HG03039 (cell line): ENCODE data around the gene DMD.

ENCODE experiments used
- ATAC-seq: cut with Tn5 transposase; IDR thresholded peaks from one replicate; pipeline ENCODE4 v1.9.1; 2021; ENCODE audit warnings: mild to moderate bottlenecking, moderate library complexity; ENCODE audit not compliant: unreplicated experiment

Gene DMD

DNA sequence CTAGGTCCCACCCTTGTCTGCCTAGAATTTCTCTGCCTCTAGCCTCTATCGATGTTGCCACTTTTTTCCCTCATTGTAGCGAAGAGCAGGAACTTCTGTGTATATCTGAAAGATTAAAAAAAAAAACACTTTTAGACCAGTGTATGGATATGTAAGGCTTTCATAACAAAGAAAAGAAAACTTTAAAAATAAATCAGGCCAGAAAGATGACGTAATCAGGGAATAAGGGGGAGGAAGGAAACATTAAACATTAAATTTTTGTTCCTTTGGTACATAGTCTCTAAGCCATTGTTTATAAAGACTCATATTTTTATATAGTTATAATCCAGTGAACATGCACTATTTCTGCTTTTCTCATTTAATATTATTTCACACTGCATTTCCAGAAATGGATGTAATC lies 2113.3 kb downstream of the DMD start:
- ATAC-seq, result no peak

DNA sequence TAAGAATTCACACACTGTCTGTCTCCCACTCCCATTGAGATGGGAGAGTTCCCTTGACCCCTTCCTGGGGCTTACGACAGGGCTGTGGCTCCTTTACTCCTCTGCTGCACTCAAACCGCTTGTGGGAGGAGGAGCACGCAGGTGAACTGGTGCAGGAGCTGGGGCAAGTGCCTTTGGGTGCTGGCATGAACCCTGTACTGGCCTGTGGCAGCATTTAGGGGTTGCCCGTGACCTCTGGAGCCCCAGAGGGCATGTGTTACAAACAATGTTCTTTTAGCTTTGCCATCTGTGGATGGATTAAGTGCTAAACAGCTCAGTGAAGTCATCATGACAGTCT lies 2117.7 kb downstream of the DMD start:
- no peak for ATAC-seq

DNA sequence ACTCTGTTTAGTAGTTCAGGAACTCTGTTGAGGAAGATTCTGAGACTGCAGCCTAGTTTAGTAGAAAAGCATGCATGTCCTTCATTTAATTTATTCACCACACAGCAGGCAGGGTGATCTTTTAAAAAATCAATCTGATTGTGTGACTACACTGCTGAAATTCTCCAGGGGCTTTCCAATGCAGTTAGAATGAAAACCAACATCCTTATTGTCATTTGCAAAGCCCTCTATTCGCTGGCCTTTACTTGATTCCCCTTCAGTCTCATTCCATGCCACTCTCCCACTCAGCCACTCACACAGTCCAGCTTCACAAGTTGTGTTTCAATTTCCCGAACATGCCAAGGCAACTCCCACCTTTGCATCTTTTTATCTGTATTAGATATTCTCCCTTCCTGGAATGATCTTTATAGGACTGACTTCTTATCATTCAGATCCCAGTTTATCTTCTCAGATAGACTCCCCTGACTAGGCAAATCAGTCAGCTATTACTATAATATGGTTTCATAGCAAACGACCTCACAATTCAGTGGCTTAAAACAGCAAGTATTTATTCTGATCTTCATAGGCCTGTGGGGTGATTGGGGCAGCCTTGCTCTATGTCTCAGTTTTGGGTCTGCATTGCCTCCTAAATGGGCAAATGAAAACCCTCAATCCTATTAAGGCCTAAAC lies 2118.2 kb downstream of the DMD start:
- no peak for ATAC-seq

DNA sequence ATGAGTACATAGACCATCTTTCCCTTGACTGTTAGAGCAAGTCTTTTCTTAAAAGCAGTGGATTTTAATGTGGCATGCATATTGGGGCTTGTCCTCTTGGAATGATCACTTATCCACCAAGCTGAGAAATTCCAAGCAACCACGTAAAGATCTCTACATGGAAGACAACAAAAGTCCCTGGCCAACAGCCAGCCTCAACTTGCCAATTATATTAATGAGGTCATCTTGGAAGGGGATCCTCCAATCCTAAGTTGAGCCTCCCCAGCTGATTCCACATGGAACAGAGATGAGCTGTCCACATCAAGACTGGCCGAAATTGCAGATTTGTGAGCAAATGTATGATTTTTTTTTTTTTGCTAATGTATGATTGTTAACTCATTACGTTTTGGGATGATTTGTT lies 2118.9 kb downstream of the DMD start:
- ATAC-seq, result no peak

DNA sequence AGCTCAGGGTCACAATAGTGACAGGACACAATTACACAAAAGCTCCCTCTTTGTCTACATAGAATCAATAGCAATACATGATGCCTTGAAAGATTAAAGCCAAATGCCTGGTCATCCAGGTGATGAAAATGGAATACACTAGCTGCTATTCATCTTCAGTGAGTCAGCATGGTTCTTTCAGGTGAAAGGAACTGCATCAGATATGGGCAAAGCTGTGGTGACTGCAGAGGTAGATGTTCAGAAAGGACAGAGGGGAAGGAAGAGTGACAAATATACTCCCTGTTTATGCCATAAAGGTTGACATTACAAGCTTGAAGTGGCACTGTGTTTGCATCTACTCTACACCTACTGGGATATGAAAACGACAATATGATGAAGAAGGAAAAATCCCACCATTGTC lies 2119.5 kb downstream of the DMD start:
- ATAC-seq, result no peak

DNA sequence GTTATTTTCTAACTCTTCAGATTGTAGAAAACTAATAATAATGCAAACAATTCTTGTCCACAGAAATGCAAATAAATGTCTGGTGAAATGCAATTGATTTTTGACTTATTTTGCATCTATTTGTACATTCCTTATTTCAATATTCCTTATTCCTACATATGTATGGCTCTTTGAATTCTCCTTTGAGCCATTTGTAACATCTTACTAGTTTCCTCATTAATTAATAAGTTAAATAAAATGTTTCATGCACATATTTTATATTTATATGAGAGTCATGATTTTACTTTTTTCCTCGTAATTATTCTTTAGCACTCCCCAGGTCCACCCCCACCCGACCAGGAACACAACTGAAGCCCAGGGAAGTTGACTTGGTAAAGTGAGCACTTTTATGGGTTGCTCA lies 2136.8 kb downstream of the DMD start:
- no peak for ATAC-seq

DNA sequence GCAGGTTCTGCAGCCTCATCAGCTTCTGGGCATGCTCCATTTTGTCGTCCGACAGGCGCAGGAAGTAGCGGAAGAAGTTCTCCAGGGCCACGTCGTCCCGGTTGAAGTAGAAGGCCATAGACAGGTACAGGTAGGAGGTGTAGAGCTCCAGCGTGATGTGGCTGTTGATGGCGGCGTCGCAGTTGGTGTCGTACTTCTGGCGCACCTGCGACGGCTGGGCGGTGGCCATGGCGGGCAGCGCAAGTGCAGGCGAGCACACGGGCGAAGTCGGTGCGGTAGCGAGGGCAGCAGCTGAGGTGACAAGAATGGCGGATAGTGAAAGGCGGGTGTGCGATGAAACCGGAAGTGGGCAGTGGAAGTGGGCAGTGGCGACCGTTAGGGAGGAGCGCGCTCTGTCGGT lies 2139.6 kb downstream of the DMD start, which contains the start of gene FTHL17:
Gene FTHL17 (minus strand): TSS at position 317 of the 400 bp plus-strand sequence. CDS start 88 bp downstream, at position 229.
- no peak for ATAC-seq

DNA sequence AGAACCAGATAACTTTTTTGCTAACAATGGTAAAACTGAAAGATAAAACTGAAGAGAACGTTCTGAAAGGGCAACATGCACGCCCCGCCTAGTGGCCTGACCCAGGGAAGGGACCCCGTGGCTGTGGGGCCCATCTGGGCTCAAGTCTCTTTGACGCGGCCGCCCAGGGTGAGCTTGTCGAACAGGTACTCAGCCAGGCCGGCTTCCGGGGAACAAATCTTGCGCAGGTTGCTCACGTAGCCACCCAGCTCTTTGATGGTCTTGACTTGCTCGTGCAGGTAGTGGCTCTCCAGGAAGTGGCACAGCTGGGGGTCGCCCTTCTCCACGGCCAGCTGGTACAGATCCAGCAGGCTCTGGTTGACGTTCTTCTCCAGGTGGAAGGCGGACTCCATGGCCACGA lies 2140.1 kb downstream of the DMD start:
- no peak for ATAC-seq

DNA sequence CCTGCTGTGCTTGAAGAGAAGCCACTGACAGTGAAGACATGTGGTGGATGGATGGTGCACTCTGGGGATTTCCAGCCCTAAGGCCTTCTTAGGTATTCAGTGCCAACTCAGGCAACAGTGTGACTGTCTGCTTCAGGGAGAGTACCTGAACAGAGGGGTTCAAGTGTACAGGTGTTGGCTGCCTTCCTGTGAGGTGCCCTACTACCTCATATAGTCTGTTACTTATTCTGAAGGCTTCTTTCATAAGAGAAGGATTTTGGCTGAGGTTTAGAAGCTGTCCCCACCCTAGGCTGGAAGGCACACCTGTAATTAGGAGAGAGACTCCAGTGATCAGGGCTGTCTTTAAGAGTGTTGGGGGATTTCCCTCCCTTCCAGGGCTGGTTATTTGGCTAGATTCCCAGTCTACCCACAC lies 2141.3 kb downstream of the DMD start:
- no peak for ATAC-seq
